ENCODE data around the gene TRAF7.

Gene TRAF7

GRCh38 chr16:2165861-2166260 lies 10.3 kb downstream of the TRAF7 start:
- no peak for DNase-seq (ENCODE audit: low spot score)

- DNase-seq (ENCODE audit: low spot score) = no peak
Observed at GRCh38 chr16:2166263-2167067, 10.9 kb downstream of the TRAF7 start.

GRCh38 chr16:2167068-2167638 lies 11.6 kb downstream of the TRAF7 start:
- DNase-seq (ENCODE audit: low spot score) = no peak

- DNase-seq (ENCODE audit: low spot score) = no peak
Observed at GRCh38 chr16:2170080-2170479, 14.5 kb downstream of the TRAF7 start.

- no peak for DNase-seq (ENCODE audit: low spot score)
Observed at GRCh38 chr16:2170587-2171435, 15.2 kb downstream of the TRAF7 start.

GRCh38 chr16:2171601-2172178 lies 16.1 kb downstream of the TRAF7 start:
- no peak for DNase-seq (ENCODE audit: low spot score)

- DNase-seq (ENCODE audit: low spot score) = no peak
Observed at GRCh38 chr16:2172688-2173335, 17.2 kb downstream of the TRAF7 start.

GRCh38 chr16:2173366-2173765 lies 17.8 kb downstream of the TRAF7 start:
- no peak for DNase-seq (ENCODE audit: low spot score)

- DNase-seq (ENCODE audit: low spot score) = no peak
Observed at GRCh38 chr16:2173916-2174315, 18.3 kb downstream of the TRAF7 start.

GRCh38 chr16:2174396-2175131 lies 19.0 kb downstream of the TRAF7 start:
- DNase-seq (ENCODE audit: low spot score) = no peak

GRCh38 chr16:2175454-2175853 lies 19.9 kb downstream of the TRAF7 start:
- no peak for DNase-seq (ENCODE audit: low spot score)

- no peak for DNase-seq (ENCODE audit: low spot score)
Observed at GRCh38 chr16:2176047-2176446, 20.5 kb downstream of the TRAF7 start.

- DNase-seq (ENCODE audit: low spot score) = no peak
Observed at GRCh38 chr16:2177101-2177500, 21.5 kb downstream of the TRAF7 start.

- no peak for DNase-seq (ENCODE audit: low spot score)
Observed at GRCh38 chr16:2177561-2177960, 22.0 kb downstream of the TRAF7 start.

- DNase-seq (ENCODE audit: low spot score) = no peak
Observed at GRCh38 chr16:2178321-2179106, 22.9 kb downstream of the TRAF7 start.

- no peak for DNase-seq (ENCODE audit: low spot score)
Observed at GRCh38 chr16:2179107-2179501, 23.5 kb downstream of the TRAF7 start.

- DNase-seq (ENCODE audit: low spot score) = no peak
Observed at GRCh38 chr16:2179576-2179975, 24.0 kb downstream of the TRAF7 start.

- no peak for DNase-seq (ENCODE audit: low spot score)
Observed at GRCh38 chr16:2180461-2180860, 24.9 kb downstream of the TRAF7 start.

GRCh38 chr16:2180962-2181923 lies 25.7 kb downstream of the TRAF7 start:
- DNase-seq (ENCODE audit: low spot score) = no peak
